Thoracic aorta (tissue), 2 donors: Measurements from ENCODE around the gene OSBPL2. TPM values are rescaled to one million over a fixed set of nuclear protein-coding genes. Genes with fewer than 3 reads are reported as not detected.

ENCODE experiments used
- ATAC-seq: fragments of 150-250 bp; one replicate; pipeline ENCODE4 v1.8.0; 2017; ENCODE audit warnings: low read depth; ENCODE audit not compliant: insufficient number of reproducible peaks, low FRiP score
- DNase-seq: peaks from one replicate; pipeline ENCODE4 v3.0.0-alpha.2; 2020; ENCODE audit warnings: low spot score
- H3K27ac ChIP-seq, 2 donors: fragments of 200-600 bp; sonication (generic); 1 replicate in 1 of 2; 2 replicates in 1 of 2; pipeline ENCODE4 v1.5.1; 2016; ENCODE audit warnings: mild to moderate bottlenecking in 2 of 2, moderate library complexity in 2 of 2
- H3K27me3 ChIP-seq: fragments of 200-600 bp; sonication (generic); replicated peaks from 2 replicates; pipeline ENCODE4 v1.6.0; 2016; ENCODE audit warnings: mild to moderate bottlenecking; ENCODE audit not compliant: insufficient read depth
- H3K36me3 ChIP-seq: fragments of 200-600 bp; sonication (generic); one replicate; pipeline ENCODE4 v1.5.1; 2016
- H3K4me1 ChIP-seq, 2 donors: fragments of 200-600 bp; sonication (generic); 1 replicate in 1 of 2; 2 replicates in 1 of 2; pipeline versions ENCODE4 v1.5.1 to v1.6.0; 2016; ENCODE audit warnings: low read depth in 2 of 2, mild to moderate bottlenecking in 1 of 2; ENCODE audit not compliant: control insufficient read depth in 1 of 2
- H3K4me3 ChIP-seq: fragments of 200-600 bp; sonication (generic); 2 replicates; pipeline ENCODE4 v1.5.1; 2016; ENCODE audit warnings: mild to moderate bottlenecking
- H3K9me3 ChIP-seq: fragments of 200-600 bp; sonication (generic); 2 replicates; pipeline ENCODE4 v1.5.1; 2016
- total RNA-seq, 2 donors: library from RNA; depleted of rRNA; stranded (reverse); fragments of >200 nt; gene quantifications; one replicate each; pipeline versions ENCODE4 v1.1.0 to v1.2.3, GENCODE V29; 2016
- TF ChIP-seq, protein P1 (sequence below): fragments of 200-600 bp; sonication (generic); IDR thresholded peaks from one replicate; pipeline ENCODE4 v1.5.1; 2019; ENCODE audit warnings: antibody characterized with exemption

OSBPL2 gene
- total RNA-seq, result 10 to 100 TPM; 48.5 to 58.5 TPM

DNA sequence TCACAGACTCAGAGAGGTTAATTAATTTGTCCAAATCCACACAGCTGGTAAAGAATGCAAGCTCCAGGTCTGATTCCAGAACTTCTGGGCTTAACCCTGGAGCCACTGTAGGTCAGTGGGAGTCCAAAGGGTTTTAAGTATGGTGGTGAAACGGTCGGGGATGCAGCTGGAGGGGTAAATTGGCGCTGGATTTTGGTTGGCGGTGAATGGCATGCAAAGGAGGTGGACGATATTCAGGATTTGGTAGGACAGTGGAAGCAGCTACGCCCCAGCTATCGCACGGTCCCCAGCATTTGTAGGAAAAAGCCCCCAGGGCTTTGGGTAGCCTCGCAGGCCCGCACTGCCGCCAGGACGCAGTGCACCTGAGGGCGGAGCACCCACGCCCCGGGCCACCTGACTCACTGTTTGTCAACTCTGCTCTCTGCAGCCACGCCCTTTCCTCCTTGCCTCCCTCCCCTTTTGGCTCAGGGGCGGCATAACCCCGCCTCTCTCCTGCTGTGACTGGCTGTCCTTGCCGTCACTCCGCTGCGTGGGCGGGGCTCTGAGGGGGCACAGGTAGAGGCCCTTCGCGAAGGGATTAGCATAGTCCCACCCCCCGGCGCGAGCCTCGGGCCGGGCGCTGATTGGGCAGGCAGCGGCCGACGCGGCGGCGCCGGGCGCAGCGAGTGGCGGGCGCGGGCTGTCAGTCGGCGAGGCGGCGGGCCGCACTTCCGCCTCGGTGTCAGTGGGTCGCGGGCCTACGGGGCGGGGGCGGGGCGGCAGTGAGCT, at the start of gene OSBPL2:
OSBPL2 (plus strand) TSS at position 721 of the 768 bp plus-strand sequence. CDS start 17,664 bp downstream, outside the sequence.
- Histone ChIP-seq H3K9me3 (no peaks in the 10 kb centered on the region), H3K36me3 (no peaks in the 10 kb centered on the region), H3K4me1 (peaks cover 9 to 23% of the 10 kb centered on the region in 2 donors), H3K27ac (peak within 1 kb of the TSS; percentile 68 to 86), H3K4me3 (peak within 1 kb of the TSS; percentile 86), H3K27me3 (no peaks in the 10 kb centered on the region)
- TF ChIP-seq, protein P1, sequence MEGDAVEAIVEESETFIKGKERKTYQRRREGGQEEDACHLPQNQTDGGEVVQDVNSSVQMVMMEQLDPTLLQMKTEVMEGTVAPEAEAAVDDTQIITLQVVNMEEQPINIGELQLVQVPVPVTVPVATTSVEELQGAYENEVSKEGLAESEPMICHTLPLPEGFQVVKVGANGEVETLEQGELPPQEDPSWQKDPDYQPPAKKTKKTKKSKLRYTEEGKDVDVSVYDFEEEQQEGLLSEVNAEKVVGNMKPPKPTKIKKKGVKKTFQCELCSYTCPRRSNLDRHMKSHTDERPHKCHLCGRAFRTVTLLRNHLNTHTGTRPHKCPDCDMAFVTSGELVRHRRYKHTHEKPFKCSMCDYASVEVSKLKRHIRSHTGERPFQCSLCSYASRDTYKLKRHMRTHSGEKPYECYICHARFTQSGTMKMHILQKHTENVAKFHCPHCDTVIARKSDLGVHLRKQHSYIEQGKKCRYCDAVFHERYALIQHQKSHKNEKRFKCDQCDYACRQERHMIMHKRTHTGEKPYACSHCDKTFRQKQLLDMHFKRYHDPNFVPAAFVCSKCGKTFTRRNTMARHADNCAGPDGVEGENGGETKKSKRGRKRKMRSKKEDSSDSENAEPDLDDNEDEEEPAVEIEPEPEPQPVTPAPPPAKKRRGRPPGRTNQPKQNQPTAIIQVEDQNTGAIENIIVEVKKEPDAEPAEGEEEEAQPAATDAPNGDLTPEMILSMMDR, result no peak
- ATAC-seq, result peak; percentile 97
- DNase-seq, result peak; percentile 97

DNA sequence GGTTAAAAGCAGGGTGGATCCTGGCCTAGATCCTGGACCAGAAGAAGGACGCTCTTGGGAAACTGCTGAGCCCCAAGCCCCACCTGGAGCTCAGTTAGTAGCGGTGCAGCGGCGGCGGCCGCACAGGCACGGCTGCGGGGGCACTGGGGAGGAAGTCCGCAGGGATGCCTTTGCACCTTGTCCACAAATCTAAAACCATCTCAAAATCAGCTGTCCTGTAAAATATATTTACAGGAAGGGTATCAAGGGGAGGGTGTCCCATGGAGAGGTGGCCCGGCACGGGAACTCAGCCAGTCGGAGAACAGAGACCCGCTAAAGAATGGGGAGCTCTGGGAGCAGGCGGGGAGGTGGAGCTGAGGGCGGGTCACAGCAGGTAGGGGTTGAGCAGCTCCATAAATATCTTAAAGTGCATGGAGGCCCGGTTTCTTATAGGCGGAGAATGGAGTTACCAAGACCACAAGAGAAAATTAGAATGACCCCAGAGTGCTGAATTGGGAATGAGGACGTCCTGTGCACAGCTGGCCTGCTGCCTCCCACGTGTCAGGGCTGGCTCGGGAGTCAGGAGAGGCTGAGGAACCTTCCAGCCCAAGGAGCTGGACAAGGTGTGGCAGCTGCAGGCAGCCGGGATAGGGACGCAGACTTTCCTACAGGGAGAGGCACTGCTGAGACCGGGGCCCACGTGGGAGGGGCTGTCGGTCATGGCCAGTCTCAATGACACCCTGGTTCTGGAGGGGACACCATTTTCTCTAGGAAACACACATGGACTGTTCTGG, 47.5 kb upstream of the OSBPL2 start:
- no peak overlapping the region for H3K27ac ChIP-seq
- TF ChIP-seq, protein P1, result no peak
- no peak overlapping the region for H3K4me3 ChIP-seq
- H3K4me1 ChIP-seq, result peaks cover 0 to 9% of the 10 kb centered on the region in 2 donors
- no peak for DNase-seq
- H3K36me3 ChIP-seq, result peaks cover 3% of the 10 kb centered on the region
- H3K9me3 ChIP-seq, result no peaks in the 10 kb centered on the region
- no peak for ATAC-seq
- no peaks in the 10 kb centered on the region for H3K27me3 ChIP-seq

DNA sequence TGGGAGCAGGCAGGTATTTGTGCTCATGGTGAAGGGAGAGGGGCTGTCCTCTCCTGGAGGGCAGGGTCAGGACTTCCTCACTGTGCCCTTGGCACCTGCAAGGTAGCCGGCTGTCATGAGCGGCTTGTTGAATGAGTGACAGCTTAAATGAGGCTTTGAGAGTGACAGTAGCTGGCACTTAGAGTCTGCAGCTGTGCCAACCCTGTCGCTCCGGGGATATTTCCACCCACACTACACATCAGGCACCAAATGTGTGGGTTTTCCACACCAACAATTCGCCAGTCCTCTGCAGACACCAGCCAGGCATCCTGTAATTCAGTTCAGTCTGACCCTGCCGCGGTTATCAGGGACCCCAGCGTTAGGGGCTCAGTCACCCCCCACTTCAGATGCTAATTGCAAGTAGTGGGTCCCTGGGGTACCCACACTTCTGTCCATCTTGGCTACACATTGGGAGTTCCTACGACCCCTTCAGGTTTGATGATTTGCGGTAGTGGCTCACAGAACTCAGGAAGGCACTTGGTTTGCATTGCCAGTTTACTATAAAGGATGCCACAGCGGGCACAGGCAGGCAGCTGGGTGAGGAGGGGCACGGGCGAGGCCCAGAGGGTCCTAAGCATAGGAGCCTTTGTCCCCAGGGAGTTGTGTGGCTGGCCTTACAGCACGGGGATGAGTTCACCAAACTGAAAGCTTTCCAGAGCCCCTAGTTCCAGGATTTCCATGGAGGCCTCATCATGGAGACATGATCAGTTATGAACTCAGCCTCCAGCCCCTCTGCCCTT, 46.4 kb upstream of the OSBPL2 start:
- Histone ChIP-seq H3K4me3 (no peak overlapping the region), H3K36me3 (peaks cover 10% of the 10 kb centered on the region), H3K27ac (no peak overlapping the region), H3K4me1 (peaks cover 0 to 4% of the 10 kb centered on the region in 2 donors), H3K9me3 (no peaks in the 10 kb centered on the region), H3K27me3 (no peaks in the 10 kb centered on the region)
- no peak for DNase-seq
- TF ChIP-seq, protein P1, result no peak
- ATAC-seq, result no peak

DNA sequence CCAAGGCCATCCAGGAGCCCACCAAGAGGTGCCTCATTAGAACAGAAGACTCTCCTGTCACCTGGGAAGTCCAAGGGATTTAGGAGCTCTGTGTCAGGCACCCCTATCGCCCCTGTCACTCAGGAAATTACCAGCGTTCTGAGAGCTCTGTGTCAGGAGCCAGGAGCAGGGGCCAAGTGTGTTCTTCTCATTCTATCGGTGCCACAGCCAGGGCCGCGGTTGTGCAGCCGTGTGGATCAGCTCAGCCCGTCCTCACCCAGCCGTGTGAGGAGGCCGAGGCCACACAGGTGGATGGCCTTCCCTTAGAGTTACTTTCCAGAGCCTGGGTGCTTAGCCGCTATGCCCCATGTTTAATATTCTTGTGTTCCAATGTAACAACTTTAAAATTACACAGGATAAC, 45.7 kb upstream of the OSBPL2 start:
- Histone ChIP-seq H3K4me1 (no peaks in the 10 kb centered on the region), H3K27ac (no peak overlapping the region), H3K9me3 (no peaks in the 10 kb centered on the region), H3K36me3 (peaks cover 11% of the 10 kb centered on the region), H3K27me3 (no peaks in the 10 kb centered on the region), H3K4me3 (no peak overlapping the region)
- DNase-seq (no peak), ATAC-seq (no peak)
- TF ChIP-seq, protein P1, result no peak
